HG02885 (cell line): ENCODE measurements around the gene SLC35F6.
"Not testable (repeated sequence)": the region's sequence is repeated elsewhere in the genome, so short reads cannot be mapped to it uniquely, and the experiment has no call there.

Source experiments
- ATAC-seq: cut with Tn5 transposase; IDR thresholded peaks from one replicate; pipeline ENCODE4 v1.9.1; 2021; ENCODE audit warnings: mild to moderate bottlenecking; ENCODE audit not compliant: unreplicated experiment, poor library complexity

SLC35F6 gene

GRCh38 chr2:26729311-26729710, 34.8 kb upstream of the SLC35F6 start:
- ATAC-seq, result no peak

GRCh38 chr2:26730549-26731344, 33.3 kb upstream of the SLC35F6 start:
- ATAC-seq, result no peak

GRCh38 chr2:26731714-26732113, 32.4 kb upstream of the SLC35F6 start:
- ATAC-seq, result no peak

- ATAC-seq, result no peak
Measured at GRCh38 chr2:26732446-26732845, 31.6 kb upstream of the SLC35F6 start.

GRCh38 chr2:26733413-26733812, 30.7 kb upstream of the SLC35F6 start:
- ATAC-seq, result no peak

GRCh38 chr2:26735097-26735496, 29.0 kb upstream of the SLC35F6 start:
- ATAC-seq, result no peak

GRCh38 chr2:26735883-26736588, 28.0 kb upstream of the SLC35F6 start:
- no peak for ATAC-seq

GRCh38 chr2:26737221-26737620, 26.9 kb upstream of the SLC35F6 start:
- no peak for ATAC-seq

- ATAC-seq, result no peak
Measured at GRCh38 chr2:26738481-26738880, 25.6 kb upstream of the SLC35F6 start.

GRCh38 chr2:26739514-26739913, 24.6 kb upstream of the SLC35F6 start:
- no peak for ATAC-seq

GRCh38 chr2:26740346-26740745, 23.7 kb upstream of the SLC35F6 start:
- ATAC-seq, result no peak

GRCh38 chr2:26740890-26741302, 23.2 kb upstream of the SLC35F6 start:
- no peak for ATAC-seq

- no peak for ATAC-seq
Measured at GRCh38 chr2:26742048-26742770, 21.9 kb upstream of the SLC35F6 start.

GRCh38 chr2:26743852-26744251, 20.2 kb upstream of the SLC35F6 start:
- no peak for ATAC-seq

- no peak for ATAC-seq
Measured at GRCh38 chr2:26744953-26745352, 19.1 kb upstream of the SLC35F6 start.

- no peak for ATAC-seq
Measured at GRCh38 chr2:26745609-26746327, 18.3 kb upstream of the SLC35F6 start.

- ATAC-seq, result no peak
Measured at GRCh38 chr2:26746934-26747333, 17.1 kb upstream of the SLC35F6 start.

GRCh38 chr2:26749787-26750420, 14.2 kb upstream of the SLC35F6 start:
- ATAC-seq, result not testable (repeated sequence)

GRCh38 chr2:26750467-26750866, 13.6 kb upstream of the SLC35F6 start:
- ATAC-seq, result not testable (repeated sequence)

- ATAC-seq, result no peak
Measured at GRCh38 chr2:26752656-26753055, 11.4 kb upstream of the SLC35F6 start.
